Measurements from ENCODE around the gene MSI2. TPM values are rescaled to one million over a fixed set of nuclear protein-coding genes. Genes with fewer than 3 reads are reported as not detected.

The MSI2 gene
- total RNA-seq, 1 donor from 2014 or later, result 140 TPM

- peaks cover 5% of the 10 kb centered on the region for H3K36me3 Mint-ChIP-seq (ENCODE audit: low read depth)
- no peak overlapping the region for H3K4me3 Mint-ChIP-seq
- DNase-seq (ENCODE audit: low read depth, low spot score), result no peak
- peaks cover 77% of the 10 kb centered on the region for H3K4me1 Mint-ChIP-seq
- H3K27me3 Mint-ChIP-seq (ENCODE audit: low read depth), result no peaks in the 10 kb centered on the region
- H3K27ac Mint-ChIP-seq (ENCODE audit: unreplicated experiment), result peak overlapping the region; percentile 9
- H3K9me3 Mint-ChIP-seq, result no peaks in the 10 kb centered on the region
- no peak for TF ChIP-seq CTCF (conservative IDR thresholded peaks at IDR 0.05)
These were observed 180.2 kb downstream of the MSI2 start for GRCh38 chr17:57436565-57436964.

GRCh38 chr17:57438066-57438731 is 181.9 kb downstream of the MSI2 start:
- Mint-ChIP-seq H3K4me3 (peak overlapping the region; percentile 29), H3K27me3 (ENCODE audit: low read depth) (no peaks in the 10 kb centered on the region), H3K9me3 (no peaks in the 10 kb centered on the region), H3K27ac (ENCODE audit: unreplicated experiment) (peak overlapping the region; percentile 53), H3K4me1 (peaks cover 75% of the 10 kb centered on the region), H3K36me3 (ENCODE audit: low read depth) (peaks cover 2% of the 10 kb centered on the region)
- no peak for TF ChIP-seq CTCF (conservative IDR thresholded peaks at IDR 0.05)
- no peak for DNase-seq (ENCODE audit: low read depth, low spot score)

- no peak for TF ChIP-seq CTCF (conservative IDR thresholded peaks at IDR 0.05)
- Mint-ChIP-seq H3K9me3 (no peaks in the 10 kb centered on the region), H3K27me3 (ENCODE audit: low read depth) (no peaks in the 10 kb centered on the region), H3K36me3 (ENCODE audit: low read depth) (peaks cover 2% of the 10 kb centered on the region), H3K27ac (ENCODE audit: unreplicated experiment) (peak overlapping the region; percentile 90), H3K4me1 (peaks cover 82% of the 10 kb centered on the region), H3K4me3 (peak overlapping the region; percentile 47)
- no peak for DNase-seq (ENCODE audit: low read depth, low spot score)
These were observed 183.3 kb downstream of the MSI2 start for GRCh38 chr17:57439651-57440050.

- H3K27ac Mint-ChIP-seq (ENCODE audit: unreplicated experiment), result peak overlapping the region; percentile 32
- DNase-seq (ENCODE audit: low read depth, low spot score), result peak; percentile 67
- TF ChIP-seq CTCF (conservative IDR thresholded peaks at IDR 0.05), result peak; percentile 64
- peak overlapping the region; percentile 47 for H3K4me3 Mint-ChIP-seq
- peaks cover 2% of the 10 kb centered on the region for H3K36me3 Mint-ChIP-seq (ENCODE audit: low read depth)
- H3K9me3 Mint-ChIP-seq, result no peaks in the 10 kb centered on the region
- H3K4me1 Mint-ChIP-seq, result peaks cover 85% of the 10 kb centered on the region
- H3K27me3 Mint-ChIP-seq (ENCODE audit: low read depth), result no peaks in the 10 kb centered on the region
These were observed 184.4 kb downstream of the MSI2 start for GRCh38 chr17:57440522-57441269.

- DNase-seq (ENCODE audit: low read depth, low spot score), result no peak
- no peaks in the 10 kb centered on the region for H3K9me3 Mint-ChIP-seq
- H3K4me3 Mint-ChIP-seq, result peak overlapping the region; percentile 47
- TF ChIP-seq CTCF (conservative IDR thresholded peaks at IDR 0.05), result no peak
- H3K36me3 Mint-ChIP-seq (ENCODE audit: low read depth), result peaks cover 2% of the 10 kb centered on the region
- no peaks in the 10 kb centered on the region for H3K27me3 Mint-ChIP-seq (ENCODE audit: low read depth)
- H3K27ac Mint-ChIP-seq (ENCODE audit: unreplicated experiment), result peak overlapping the region; percentile 32
- H3K4me1 Mint-ChIP-seq, result peaks cover 86% of the 10 kb centered on the region
These were observed 184.9 kb downstream of the MSI2 start for GRCh38 chr17:57441270-57441600.

Data from neural crest cell (in vitro differentiated cells).